ENCODE results near the gene MYH7B. TPM values are rescaled to one million over a fixed set of nuclear protein-coding genes. Genes with fewer than 3 reads are reported as not detected.

MYH7B gene
- 1 to 10 TPM in 1 of 2 donors, under 1 TPM in 1; 0.69 to 1.5 TPM for total RNA-seq

DNA sequence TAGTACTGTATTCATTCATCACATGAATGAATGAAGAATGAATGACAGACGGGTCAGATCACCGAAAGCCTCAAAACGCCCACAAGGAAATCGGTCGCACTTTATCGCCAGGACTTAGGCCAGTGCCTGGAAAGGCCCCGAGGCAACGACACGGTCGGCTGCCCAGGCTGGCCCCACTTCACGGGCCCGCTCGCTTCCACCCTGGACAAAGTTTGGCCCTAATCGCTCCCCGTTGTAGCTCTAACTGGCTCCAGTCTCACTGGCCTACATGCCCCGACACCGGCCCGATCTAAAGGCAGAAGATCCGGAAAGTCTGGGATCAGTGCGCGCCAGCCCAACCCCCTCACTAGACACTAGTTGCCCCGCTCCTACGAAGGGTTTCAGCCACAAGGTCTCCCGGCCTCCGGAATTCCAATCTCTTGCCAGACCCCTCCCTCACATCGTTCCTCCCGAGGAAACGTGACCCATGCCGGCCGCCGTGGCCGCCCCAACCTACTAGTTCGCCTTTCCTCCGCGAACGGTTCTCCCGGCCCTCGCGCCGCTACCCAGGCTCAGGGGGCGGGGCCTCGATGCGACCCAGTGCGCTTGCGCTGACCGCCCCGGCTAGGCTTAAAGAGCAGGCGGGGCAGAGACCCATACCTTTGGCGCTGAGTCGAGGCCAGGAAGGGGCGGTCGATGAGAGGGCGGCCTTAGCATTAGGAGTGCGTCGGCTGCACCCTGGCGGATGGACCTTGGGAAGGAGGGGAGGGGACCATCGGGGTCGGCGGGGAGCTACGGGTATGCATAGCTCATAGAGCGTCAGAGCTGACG, at the start of gene MYH7B, which contains the start of gene GSS:
Gene MYH7B (plus strand): TSS at position 638 of the 810 bp plus-strand sequence. CDS start 22,138 bp downstream, outside the sequence.
Gene GSS (minus strand): TSS at position 576 of the 810 bp plus-strand sequence. CDS start 3,954 bp downstream, outside the sequence.
- Histone ChIP-seq H3K36me3 (no peaks in the 10 kb centered on the region), H3K27me3 (no peaks in the 10 kb centered on the region), H3K27ac (peak within 1 kb of the TSS; percentile 89), H3K9ac (ENCODE audit: low read depth in 2 of 2, low read length in 2 of 2) (peak within 1 kb of the TSS; percentile 67 to 92), H3K4me3 (peak within 1 kb of the TSS; percentile 50), H3K9me3 (no peaks in the 10 kb centered on the region), H3K4me1 (no peaks in the 10 kb centered on the region)
- intact Hi-C loops (cut with DNase I) = loop anchor here (2.0 kb wide), 1 partner anchor 83 kb away; the partner anchor contains the start of gene GGT7
- no peak for TF ChIP-seq CTCF (IDR thresholded peaks at IDR 0.05)
- DNase-seq = peak; percentile 98

DNA sequence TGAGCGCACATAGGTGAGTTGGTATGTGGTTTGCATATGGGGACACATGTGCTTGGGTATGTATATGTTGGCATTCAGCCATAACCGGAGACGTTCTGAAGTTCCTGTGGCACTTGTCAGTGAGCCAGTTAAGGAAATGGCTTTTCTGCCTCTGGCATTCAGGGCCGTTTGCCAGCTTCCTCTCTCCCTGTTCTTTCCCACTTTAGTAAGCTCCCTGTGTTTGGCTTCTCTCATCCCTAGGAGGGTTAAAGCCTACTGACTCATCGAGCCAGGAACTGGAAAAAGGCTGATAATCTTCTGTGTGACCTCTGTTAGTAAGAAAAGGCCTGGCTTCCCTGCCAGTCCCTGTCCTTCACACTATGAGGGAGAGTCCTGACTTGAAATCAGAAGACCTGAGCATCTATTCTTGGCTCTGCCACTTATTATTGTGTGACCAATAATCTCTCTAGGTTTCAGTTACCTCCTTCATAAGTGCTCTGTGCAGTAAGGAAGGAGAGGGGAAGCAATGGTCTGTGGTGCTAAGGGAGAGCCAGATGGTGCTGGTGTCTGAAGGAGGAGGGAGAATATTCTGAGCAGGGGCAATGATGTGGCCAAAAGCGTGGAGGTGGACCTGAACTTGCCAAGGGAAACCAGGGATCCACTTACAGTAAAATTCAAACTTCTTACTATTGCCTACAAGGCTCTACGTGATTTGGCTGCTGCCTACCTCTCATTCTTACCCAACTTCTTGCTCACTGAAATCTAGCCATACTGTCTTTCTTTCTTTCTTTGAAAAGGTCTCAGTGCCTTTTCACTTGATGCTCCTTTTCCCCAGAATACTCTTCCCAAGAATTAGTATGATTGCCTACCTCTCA, 47.8 kb upstream of the MYH7B start:
- intact Hi-C loops (cut with DNase I) = no loop called here
- H3K9ac ChIP-seq (ENCODE audit: low read depth in 2 of 2, low read length in 2 of 2) = peak overlapping the region in 1 of 2 donors; percentile 5
- peak overlapping the region; percentile 61 for H3K27ac ChIP-seq
- no peak for TF ChIP-seq CTCF (IDR thresholded peaks at IDR 0.05)
- H3K27me3 ChIP-seq = no peaks in the 10 kb centered on the region
- DNase-seq = peak; percentile 81
- H3K9me3 ChIP-seq = no peaks in the 10 kb centered on the region
- H3K4me3 ChIP-seq = no peak overlapping the region
- H3K4me1 ChIP-seq = peaks cover 13% of the 10 kb centered on the region
- no peaks in the 10 kb centered on the region for H3K36me3 ChIP-seq

DNA sequence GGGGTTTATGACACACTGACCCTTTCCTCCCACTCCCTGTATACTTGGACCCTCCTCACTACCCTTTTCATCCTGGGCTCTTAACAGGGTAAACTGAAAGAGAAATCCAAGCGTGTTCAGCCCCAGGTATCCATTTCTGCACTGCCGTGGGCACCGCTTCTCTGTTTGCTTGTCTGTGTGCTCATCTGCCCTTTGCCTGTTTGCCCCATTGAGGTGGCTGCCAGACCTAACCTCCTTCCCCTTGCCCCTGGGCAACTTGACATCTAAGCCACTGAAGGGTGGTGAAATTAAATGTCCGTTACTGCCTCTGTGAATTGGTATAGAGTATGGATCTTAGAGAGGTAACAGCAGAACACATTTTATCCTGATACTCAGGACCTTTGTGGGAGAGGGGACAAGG, 40.5 kb upstream of the MYH7B start:
- DNase-seq = no peak
- no peaks in the 10 kb centered on the region for H3K9me3 ChIP-seq
- peak overlapping the region; percentile 86 for H3K27ac ChIP-seq
- H3K27me3 ChIP-seq = no peaks in the 10 kb centered on the region
- H3K4me3 ChIP-seq = no peak overlapping the region
- H3K36me3 ChIP-seq = no peaks in the 10 kb centered on the region
- H3K9ac ChIP-seq (ENCODE audit: low read depth in 2 of 2, low read length in 2 of 2) = peak overlapping the region in 1 of 2 donors; percentile 81
- TF ChIP-seq CTCF (IDR thresholded peaks at IDR 0.05) = no peak
- H3K4me1 ChIP-seq = peaks cover 17% of the 10 kb centered on the region
- intact Hi-C loops (cut with DNase I) = no loop called here

- H3K4me3 ChIP-seq = no peak overlapping the region
- H3K4me1 ChIP-seq = peaks cover 17% of the 10 kb centered on the region
- H3K9me3 ChIP-seq = no peaks in the 10 kb centered on the region
- TF ChIP-seq CTCF (IDR thresholded peaks at IDR 0.05) = no peak
- H3K9ac ChIP-seq (ENCODE audit: low read depth in 2 of 2, low read length in 2 of 2) = peak overlapping the region; percentile 12 to 81
- peak overlapping the region; percentile 86 for H3K27ac ChIP-seq
- no peak for DNase-seq
- H3K36me3 ChIP-seq = peaks cover 1% of the 10 kb centered on the region
- intact Hi-C loops (cut with DNase I) = no loop called here
- no peaks in the 10 kb centered on the region for H3K27me3 ChIP-seq
Observed at GRCh38 chr20:34915749-34916455, 39.8 kb upstream of the MYH7B start.
